Parathyroid adenoma (tissue), 2 donors: ENCODE data around the gene AHCY.
"Not testable (repeated sequence)": the region's sequence is repeated elsewhere in the genome, so short reads cannot be mapped to it uniquely, and the experiment has no call there.

Source experiments
- H2AFZ ChIP-seq: fragments of 300-600 bp; sonication (generic); one replicate; pipeline ENCODE4 v1.7.0; 2017; ENCODE audit warnings: antibody characterized with exemption, mild to moderate bottlenecking
- H3K27ac ChIP-seq: fragments of 300-600 bp; sonication (generic); one replicate; pipeline ENCODE4 v1.7.0; 2017
- H3K27me3 ChIP-seq: fragments of 300-600 bp; sonication (generic); one replicate; pipeline ENCODE4 v1.7.0; 2017; ENCODE audit warnings: low read length; ENCODE audit not compliant: control insufficient read depth, insufficient read depth
- H3K36me3 ChIP-seq: fragments of 300-600 bp; sonication (generic); one replicate; pipeline ENCODE4 v1.7.0; 2017; ENCODE audit warnings: low read length; ENCODE audit not compliant: control insufficient read depth, insufficient read depth
- H3K4me1 ChIP-seq: fragments of 300-600 bp; sonication (generic); one replicate; pipeline ENCODE4 v1.7.0; 2017; ENCODE audit warnings: control low read depth
- H3K4me2 ChIP-seq: fragments of 300-600 bp; sonication (generic); one replicate; pipeline ENCODE4 v1.7.0; 2017; ENCODE audit warnings: low read length
- H3K4me3 ChIP-seq: fragments of 300-600 bp; sonication (generic); one replicate; pipeline ENCODE4 v1.7.0; 2017; ENCODE audit warnings: low read depth, low read length
- H3K79me2 ChIP-seq: fragments of 300-600 bp; sonication (generic); one replicate; pipeline ENCODE4 v1.7.0; 2017; ENCODE audit warnings: control low read depth
- H3K9ac ChIP-seq: fragments of 300-600 bp; sonication (generic); one replicate; pipeline ENCODE4 v1.7.0; 2017; ENCODE audit warnings: mild to moderate bottlenecking
- H3K9me3 ChIP-seq: fragments of 300-600 bp; sonication (generic); one replicate; pipeline ENCODE4 v1.7.0; 2017; ENCODE audit warnings: low read length; ENCODE audit not compliant: control insufficient read depth
- CTCF ChIP-seq: fragments of 300-600 bp; sonication (generic); IDR thresholded peaks from one replicate; pipeline ENCODE4 v1.7.0; 2017; ENCODE audit warnings: antibody characterized with exemption, mild to moderate bottlenecking
- donor health status: primary hyperparathyroidism.

Gene AHCY

GRCh38 chr20:34299556-34300255, 3.4 kb downstream of the AHCY start:
- no peak overlapping the region for H3K9ac ChIP-seq
- H3K27me3 ChIP-seq = no peaks in the 10 kb centered on the region
- no peak overlapping the region for H2AFZ ChIP-seq
- no peak overlapping the region for H3K4me3 ChIP-seq
- no peak overlapping the region for H3K4me2 ChIP-seq
- peaks cover 13% of the 10 kb centered on the region for H3K79me2 ChIP-seq
- TF ChIP-seq CTCF = no peak
- no peaks in the 10 kb centered on the region for H3K9me3 ChIP-seq
- no peaks in the 10 kb centered on the region for H3K36me3 ChIP-seq
- no peak overlapping the region for H3K27ac ChIP-seq
- peaks cover 23% of the 10 kb centered on the region for H3K4me1 ChIP-seq

GRCh38 chr20:34298294-34298784, 4.8 kb downstream of the AHCY start:
- H3K4me2 ChIP-seq, H3K27ac ChIP-seq, H3K36me3 ChIP-seq, H2AFZ ChIP-seq, H3K9ac ChIP-seq, H3K27me3 ChIP-seq, H3K9me3 ChIP-seq, H3K4me3 ChIP-seq: not testable (repeated sequence)
- Histone ChIP-seq H3K4me1 (peaks cover 23% of the 10 kb centered on the region), H3K79me2 (peaks cover 16% of the 10 kb centered on the region)

DNA sequence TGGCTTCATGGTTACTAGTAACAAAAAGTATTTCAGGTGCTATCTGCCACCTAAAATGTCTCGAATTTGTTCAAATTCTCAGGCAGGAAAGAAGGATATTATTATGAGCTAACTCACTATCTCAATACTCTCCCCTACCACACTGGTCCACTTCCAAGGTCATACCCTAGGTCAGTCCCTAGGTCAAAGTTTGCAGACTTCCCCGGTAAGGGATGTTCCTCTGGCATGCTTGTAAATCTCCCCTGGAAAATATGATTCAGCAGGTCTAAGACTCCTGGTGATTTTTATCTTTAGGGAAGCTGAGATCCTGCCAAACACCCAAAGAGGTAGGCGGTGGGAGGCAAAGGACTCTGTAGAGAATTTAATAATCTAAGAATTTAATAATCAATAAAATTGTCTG, 6.7 kb downstream of the AHCY start:
- Histone ChIP-seq H3K4me3 (no peak overlapping the region), H3K9ac (no peak overlapping the region), H3K27ac (peak overlapping the region; percentile 27)

DNA sequence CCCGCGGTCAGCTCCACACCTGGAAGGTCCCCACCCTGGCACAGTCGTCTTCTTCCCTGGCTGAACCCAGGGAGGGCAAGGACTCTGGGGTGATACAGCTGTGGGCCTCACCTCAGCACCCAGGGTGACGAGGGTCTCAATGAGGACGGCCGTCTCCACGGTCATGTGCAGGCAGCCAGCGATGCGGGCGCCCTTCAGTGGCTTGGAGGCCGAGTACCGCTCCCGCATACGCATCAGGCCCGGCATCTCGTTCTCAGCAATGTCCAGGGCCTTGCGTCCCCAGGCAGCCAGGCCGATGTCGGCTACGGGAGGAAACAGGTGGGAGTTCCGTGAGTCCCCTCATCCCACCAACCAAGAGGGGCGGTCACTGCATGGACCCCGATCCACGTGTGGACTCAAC, 7.9 kb downstream of the AHCY start:
- H3K79me2 ChIP-seq = peaks cover 6% of the 10 kb centered on the region
- H3K27me3 ChIP-seq = no peaks in the 10 kb centered on the region
- no peak overlapping the region for H3K4me2 ChIP-seq
- no peaks in the 10 kb centered on the region for H3K36me3 ChIP-seq
- no peak overlapping the region for H3K27ac ChIP-seq
- H2AFZ ChIP-seq = no peak overlapping the region
- no peaks in the 10 kb centered on the region for H3K9me3 ChIP-seq
- TF ChIP-seq CTCF = no peak
- H3K4me1 ChIP-seq = peaks cover 12% of the 10 kb centered on the region
- no peak overlapping the region for H3K4me3 ChIP-seq
- no peak overlapping the region for H3K9ac ChIP-seq

More for the DNA sequence above, 6.7 kb downstream of the AHCY start:
- Histone ChIP-seq H3K36me3 (no peaks in the 10 kb centered on the region), H3K4me2 (no peak overlapping the region), H3K27me3 (no peaks in the 10 kb centered on the region), H3K79me2 (peaks cover 6% of the 10 kb centered on the region), H3K9me3 (no peaks in the 10 kb centered on the region), H2AFZ (peak overlapping the region; percentile 19), H3K4me1 (peaks cover 15% of the 10 kb centered on the region)
- no peak for TF ChIP-seq CTCF

- no peaks in the 10 kb centered on the region for H3K9me3 ChIP-seq
- no peaks in the 10 kb centered on the region for H3K36me3 ChIP-seq
- no peak overlapping the region for H3K4me3 ChIP-seq
- H3K79me2 ChIP-seq = peaks cover 6% of the 10 kb centered on the region
- no peaks in the 10 kb centered on the region for H3K27me3 ChIP-seq
- no peak overlapping the region for H3K27ac ChIP-seq
- H3K4me1 ChIP-seq = peaks cover 12% of the 10 kb centered on the region
- H3K9ac ChIP-seq = no peak overlapping the region
- H3K4me2 ChIP-seq = no peak overlapping the region
- TF ChIP-seq CTCF = no peak
- no peak overlapping the region for H2AFZ ChIP-seq
Observed at GRCh38 chr20:34294563-34294962, 8.6 kb downstream of the AHCY start.
